IMR-90 (cell line): ENCODE results near the gene ARHGEF12. TPM values are rescaled to one million over a fixed set of nuclear protein-coding genes. Genes with fewer than 3 reads are reported as not detected.

Experiments used
- ATAC-seq: fragments of 200-7000 bp; cut with Tn5 transposase; 2 replicates; pipeline ENCODE4 v1.9.1; 2020; ENCODE audit warnings: low read depth, mild to moderate bottlenecking, moderate library complexity
- BruUV-seq: library from RNA; stranded (reverse); fragments of 400-500 nt; replicated peaks from 2 replicates; lab custom pipeline; 2021; lab: Mats Ljungman, UMichigan
- CTCF ChIA-PET: fragments of 300-600 bp; formaldehyde crosslinking; extraction: SDS; loops from one replicate; lab custom pipeline; 2021; ENCODE audit warnings: antibody characterized with exemption; lab: Yijun Ruan, JAX
- POLR2A ChIA-PET: fragments of 300-600 bp; sonication (Branson Sonifier 250); formaldehyde crosslinking; loops from one replicate; lab custom pipeline; 2022; ENCODE audit warnings: antibody characterized with exemption; ENCODE audit not compliant: unreplicated experiment; lab: Charles Lee
- DNase-seq: peaks from one replicate; pipeline ENCODE4 v3.0.0; 2013
- H2AFZ ChIP-seq: replicated peaks from 2 replicates; pipeline ENCODE3; 2013; ENCODE audit warnings: low read length, mild to moderate bottlenecking; ENCODE audit not compliant: poor library complexity
- H2AK5ac ChIP-seq: 2 replicates; pipeline ENCODE4 v1.6.1; 2013; ENCODE audit warnings: low read depth, low read length, inconsistent platforms
- H2AK9ac ChIP-seq: replicated peaks from 2 replicates; pipeline ENCODE3; 2013; ENCODE audit warnings: mild to moderate bottlenecking, low read depth, low read length, moderate library complexity; ENCODE audit not compliant: poor library complexity
- H2BK120ac ChIP-seq: 2 replicates; pipeline ENCODE4 v1.6.1; 2013; ENCODE audit warnings: low read depth, low read length, inconsistent platforms
- H2BK15ac ChIP-seq: 3 replicates; pipeline ENCODE4 v1.6.1; 2013; ENCODE audit warnings: low read depth, low read length, inconsistent platforms
- H2BK20ac ChIP-seq: 2 replicates; pipeline ENCODE4 v1.6.1; 2013; ENCODE audit warnings: low read depth, mild to moderate bottlenecking, inconsistent platforms, low read length, moderate library complexity
- H2BK5ac ChIP-seq: 2 replicates; pipeline ENCODE4 v1.6.1; 2013; ENCODE audit warnings: mild to moderate bottlenecking, low read depth, low read length, inconsistent platforms; ENCODE audit not compliant: poor library complexity, severe bottlenecking
- H3K14ac ChIP-seq: replicated peaks from 2 replicates; pipeline ENCODE4 v1.6.1; 2013; ENCODE audit warnings: low read depth, low read length, inconsistent platforms
- H3K18ac ChIP-seq: 2 replicates; pipeline ENCODE4 v1.6.1; 2013; ENCODE audit warnings: low read depth, low read length, control low read depth
- H3K23ac ChIP-seq: 2 replicates; pipeline ENCODE4 v1.6.1; 2013; ENCODE audit warnings: low read depth, low read length, inconsistent platforms
- H3K27ac ChIP-seq: 2 replicates; pipeline ENCODE4 v1.5.1; 2013; ENCODE audit warnings: mild to moderate bottlenecking, control low read depth, low read length; ENCODE audit not compliant: insufficient read depth
- H3K27me3 ChIP-seq: 2 replicates; pipeline ENCODE4 v1.6.1; 2013; ENCODE audit warnings: low read length; ENCODE audit not compliant: control insufficient read depth, insufficient read depth
- H3K36me3 ChIP-seq: 2 replicates; pipeline ENCODE4 v1.6.1; 2013; ENCODE audit warnings: low read length, mixed read lengths; ENCODE audit not compliant: control insufficient read depth, insufficient read depth
- H3K4ac ChIP-seq: 2 replicates; pipeline ENCODE4 v1.6.1; 2013; ENCODE audit warnings: low read depth, low read length, inconsistent platforms
- H3K4me1 ChIP-seq: 2 replicates; pipeline ENCODE4 v1.6.1; 2013; ENCODE audit warnings: low read length, mixed read lengths; ENCODE audit not compliant: control insufficient read depth, insufficient read depth
- H3K4me2 ChIP-seq: 2 replicates; pipeline ENCODE4 v1.6.1; 2013; ENCODE audit warnings: low read depth, mild to moderate bottlenecking, control low read depth, low read length, moderate library complexity
- H3K4me3 ChIP-seq: 2 replicates; pipeline ENCODE4 v1.5.1; 2013; ENCODE audit warnings: low read depth, mild to moderate bottlenecking, control low read depth, low read length, moderate library complexity; ENCODE audit not compliant: insufficient read depth
- H3K56ac ChIP-seq: 2 replicates; pipeline ENCODE4 v1.6.1; 2013; ENCODE audit warnings: low read length, inconsistent platforms; ENCODE audit not compliant: insufficient read depth; ENCODE audit errors: extremely low read depth
- H3K79me1 ChIP-seq, 2 experiments: 2 replicates each; pipeline ENCODE4 v1.6.1; 2013; ENCODE audit warnings: low read length in 2 of 2, inconsistent platforms in 1 of 2, low read depth in 1 of 2
- H3K9ac ChIP-seq: 2 replicates; pipeline ENCODE4 v1.6.1; 2013; ENCODE audit warnings: low read depth, low read length, control low read depth
- H3K9me1 ChIP-seq: 2 replicates; pipeline ENCODE4 v1.6.1; 2013; ENCODE audit warnings: low read length, inconsistent platforms; ENCODE audit not compliant: insufficient read depth
- H3K9me3 ChIP-seq: 2 replicates; pipeline ENCODE4 v1.6.1; 2013; ENCODE audit warnings: low read length; ENCODE audit not compliant: control insufficient read depth, insufficient read depth
- H4K20me1 ChIP-seq: 2 replicates; pipeline ENCODE4 v1.6.1; 2013; ENCODE audit warnings: low read length, inconsistent platforms; ENCODE audit not compliant: insufficient read depth
- H4K5ac ChIP-seq: 2 replicates; pipeline ENCODE4 v1.6.1; 2013; ENCODE audit warnings: mild to moderate bottlenecking, low read depth, low read length, control low read depth
- H4K8ac ChIP-seq, 2 experiments: 2 replicates each; pipeline ENCODE4 v1.6.1; 2013; ENCODE audit warnings: low read depth in 2 of 2, low read length in 2 of 2, control low read depth in 1 of 2, inconsistent platforms in 1 of 2
- H4K91ac ChIP-seq: 2 replicates; pipeline ENCODE4 v1.6.1; 2013; ENCODE audit warnings: low read depth, low read length, inconsistent platforms; ENCODE audit not compliant: insufficient read depth
- BHLHE40 ChIP-seq: fragments of 150-350 bp; IDR thresholded peaks from 2 replicates; pipeline ENCODE4 v1.6.1; 2016; ENCODE audit warnings: mild to moderate bottlenecking, low read depth, low read length
- CEBPB ChIP-seq: IDR thresholded peaks from 2 replicates; pipeline ENCODE4 v1.6.1; 2012; ENCODE audit warnings: low read depth, low read length, improper control_type of control experiment
- MXI1 ChIP-seq: IDR thresholded peaks from 2 replicates; pipeline ENCODE4 v1.6.1; 2012; ENCODE audit warnings: low read depth, mild to moderate bottlenecking, low read length, moderate library complexity, borderline replicate concordance
- POLR2A ChIP-seq: IDR thresholded peaks from 2 replicates; pipeline ENCODE4 v1.6.1; 2012; ENCODE audit warnings: mild to moderate bottlenecking, low read depth, low read length
- RAD21 ChIP-seq: IDR thresholded peaks from 2 replicates; pipeline ENCODE4 v1.6.1; 2012; ENCODE audit warnings: low read length, improper control_type of control experiment
- RFX5 ChIP-seq: IDR thresholded peaks from 2 replicates; pipeline ENCODE4 v1.8.0; 2012; ENCODE audit warnings: low read depth, mild to moderate bottlenecking, low read length, moderate library complexity
- SMC3 ChIP-seq: fragments of 150-350 bp; IDR thresholded peaks from 2 replicates; pipeline ENCODE4 v1.6.1; 2016; ENCODE audit warnings: low read depth, mild to moderate bottlenecking, antibody characterized with exemption, low read length, moderate library complexity
- WGBS, 2 experiments: methylation state at CpG; one replicate each; pipeline versions ENCODE4 v1.1.5 to v1.1.7; 2013; ENCODE audit warnings: missing lambda C conversion rate in 2 of 2; ENCODE audit not compliant: insufficient read length in 1 of 2; ENCODE audit errors: extremely low coverage in 2 of 2; 5-methylcytosine and 5-hydroxymethylcytosine counted together
- dilution Hi-C: fragments of 300-500 bp; cut with HindIII; formaldehyde crosslinking; loops from one replicate; pipeline ENCODE4 v1.14.3; 2018; ENCODE audit warnings: low sequenced_read_pairs; ENCODE audit not compliant: unreplicated experiment
- in situ Hi-C: fragments of 300-500 bp; cut with MboI; formaldehyde crosslinking; loops from 3 replicates; pipeline ENCODE4 v1.14.3; 2019; ENCODE audit warnings: low sequenced_read_pairs, inconsistent platforms, mixed read lengths
- intact Hi-C: fragments of 100-400 bp; cut with micrococcal nuclease; formaldehyde crosslinking; loops from 2 replicates; pipeline ENCODE4 v1.10.0; 2022
- polyA plus RNA-seq, 3 experiments: library from polyadenylated mRNA; depleted of rRNA; stranded (reverse); fragments of >200 nt; gene quantifications; 2 replicates each; pipeline ENCODE4 v1.2.3, GENCODE V29; 2012; ENCODE audit warnings: low replicate concordance in 1 of 3
- total RNA-seq: library from RNA; depleted of rRNA; stranded (reverse); fragments of >200 nt; gene quantifications from 2 replicates; pipeline ENCODE4 v1.2.3, GENCODE V29; 2012
- TF ChIP-seq, protein P1 (sequence below): fragments of 150-350 bp; IDR thresholded peaks from 2 replicates; pipeline ENCODE4 v1.6.1; 2016; ENCODE audit warnings: low read depth, mild to moderate bottlenecking, low read length, moderate library complexity, borderline replicate concordance
- TF ChIP-seq, protein P2 (sequence below): fragments of 150-350 bp; IDR thresholded peaks from 2 replicates; pipeline ENCODE4 v1.6.1; 2017; ENCODE audit warnings: mild to moderate bottlenecking, antibody characterized with exemption, low read length, low read depth

The ARHGEF12 gene
- total and polyA plus RNA-seq, 2 of the 4 experiments (the other 2 are of a cell fraction): 25.5 to 115 TPM

DNA sequence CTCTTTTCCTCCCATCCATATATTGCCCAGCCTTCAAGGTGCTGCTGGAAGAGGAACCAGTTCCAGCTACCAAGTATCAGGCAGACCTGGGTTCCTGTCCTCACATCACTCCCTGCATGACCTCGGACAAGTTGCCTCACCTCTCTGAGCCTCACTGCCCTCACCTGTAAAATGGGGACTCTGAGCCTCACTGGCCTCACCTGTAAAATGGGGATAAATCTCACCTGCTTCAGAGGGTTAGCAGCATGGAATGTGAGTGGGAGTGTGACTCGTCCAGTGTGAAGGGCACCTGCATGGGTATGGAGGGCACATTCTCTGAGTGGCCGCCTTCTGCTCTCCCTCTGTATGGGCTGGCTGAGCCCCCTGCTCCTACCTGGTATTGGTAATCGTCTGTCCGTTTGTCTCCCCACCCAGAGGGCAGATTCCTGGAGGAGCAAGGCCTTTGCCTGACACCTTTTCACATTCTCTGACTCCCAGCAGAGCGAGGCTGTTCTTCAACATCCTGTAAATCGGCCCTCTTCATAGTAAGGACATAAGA lies 179.0 kb downstream of the ARHGEF12 start:
- no TSS peak for BruUV-seq
- H2BK15ac ChIP-seq: no peak overlapping the region
- H4K91ac ChIP-seq: no peak overlapping the region
- in situ Hi-C loops: no loop called here
- peaks cover 13% of the 10 kb centered on the region; the same call in 1 of the 2 replicates for H3K4me1 ChIP-seq
- no peak overlapping the region for H4K5ac ChIP-seq
- dilution Hi-C loops: no loop called here
- H4K8ac ChIP-seq: no peak overlapping the region
- H3K4me3 ChIP-seq: no peak overlapping the region
- H3K18ac ChIP-seq: no peak overlapping the region
- H3K9ac ChIP-seq: no peak overlapping the region
- ChIA-PET POLR2A (no interaction called here), CTCF (no interaction called here)
- intact Hi-C loops: loop anchor here (5.0 to 10.0 kb wide), 2 partner anchors 200 to 1992 kb away; no protein-coding TSS in a partner anchor
- no peak overlapping the region for H3K23ac ChIP-seq
- H3K4me2 ChIP-seq: no peak overlapping the region
- DNase-seq (no peak), ATAC-seq (no peak)
- 0 out of 2 replicates have a peak overlapping the region, but pooled peaks have one; percentile 9 for H2AK5ac ChIP-seq
- no peaks in the 10 kb centered on the region for H4K20me1 ChIP-seq
- H3K56ac ChIP-seq: no peak overlapping the region
- H2AK9ac ChIP-seq: no peak overlapping the region
- H2BK120ac ChIP-seq: no peak overlapping the region
- no peak overlapping the region for H3K27ac ChIP-seq
- H2BK5ac ChIP-seq: no peak overlapping the region
- H3K36me3 ChIP-seq: no peaks in the 10 kb centered on the region
- H3K79me1 ChIP-seq: no peaks in the 10 kb centered on the region
- 100% methylated on average over 1 of the region's 7 CpGs; no CpG with 5 or more reads in 1 of the 2 experiments for WGBS, 2 experiments
- peaks cover 4% of the 10 kb centered on the region; the same call in 1 of the 2 replicates for H3K27me3 ChIP-seq
- H3K9me3 ChIP-seq: no peaks in the 10 kb centered on the region
- TF ChIP-seq, protein P1, sequence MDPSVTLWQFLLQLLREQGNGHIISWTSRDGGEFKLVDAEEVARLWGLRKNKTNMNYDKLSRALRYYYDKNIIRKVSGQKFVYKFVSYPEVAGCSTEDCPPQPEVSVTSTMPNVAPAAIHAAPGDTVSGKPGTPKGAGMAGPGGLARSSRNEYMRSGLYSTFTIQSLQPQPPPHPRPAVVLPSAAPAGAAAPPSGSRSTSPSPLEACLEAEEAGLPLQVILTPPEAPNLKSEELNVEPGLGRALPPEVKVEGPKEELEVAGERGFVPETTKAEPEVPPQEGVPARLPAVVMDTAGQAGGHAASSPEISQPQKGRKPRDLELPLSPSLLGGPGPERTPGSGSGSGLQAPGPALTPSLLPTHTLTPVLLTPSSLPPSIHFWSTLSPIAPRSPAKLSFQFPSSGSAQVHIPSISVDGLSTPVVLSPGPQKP: no peak
- TF ChIP-seq BHLHE40 (no peak), POLR2A (no peak), RFX5 (no peak), SMC3 (no peak), MXI1 (no peak), RAD21 (no peak), CEBPB (no peak)
- TF ChIP-seq, protein P2, sequence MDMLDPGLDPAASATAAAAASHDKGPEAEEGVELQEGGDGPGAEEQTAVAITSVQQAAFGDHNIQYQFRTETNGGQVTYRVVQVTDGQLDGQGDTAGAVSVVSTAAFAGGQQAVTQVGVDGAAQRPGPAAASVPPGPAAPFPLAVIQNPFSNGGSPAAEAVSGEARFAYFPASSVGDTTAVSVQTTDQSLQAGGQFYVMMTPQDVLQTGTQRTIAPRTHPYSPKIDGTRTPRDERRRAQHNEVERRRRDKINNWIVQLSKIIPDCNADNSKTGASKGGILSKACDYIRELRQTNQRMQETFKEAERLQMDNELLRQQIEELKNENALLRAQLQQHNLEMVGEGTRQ: no peak
- H3K4ac ChIP-seq: no peak overlapping the region
- H3K9me1 ChIP-seq: peaks cover 8% of the 10 kb centered on the region; the same call in 1 of the 2 replicates
- no peak overlapping the region for H3K14ac ChIP-seq
- H2BK20ac ChIP-seq: no peak overlapping the region
- H2AFZ ChIP-seq: no peak overlapping the region
